ENCODE data around the gene ELMO1. TPM values are rescaled to one million over a fixed set of nuclear protein-coding genes. Genes with fewer than 3 reads are reported as not detected.

The ELMO1 gene
- total and polyA plus RNA-seq, 2 of the 13 experiments (the other 11 are each of a cell fraction or from before 2014, with no cell fraction given), result 0.11 to 0.17 TPM

DNA sequence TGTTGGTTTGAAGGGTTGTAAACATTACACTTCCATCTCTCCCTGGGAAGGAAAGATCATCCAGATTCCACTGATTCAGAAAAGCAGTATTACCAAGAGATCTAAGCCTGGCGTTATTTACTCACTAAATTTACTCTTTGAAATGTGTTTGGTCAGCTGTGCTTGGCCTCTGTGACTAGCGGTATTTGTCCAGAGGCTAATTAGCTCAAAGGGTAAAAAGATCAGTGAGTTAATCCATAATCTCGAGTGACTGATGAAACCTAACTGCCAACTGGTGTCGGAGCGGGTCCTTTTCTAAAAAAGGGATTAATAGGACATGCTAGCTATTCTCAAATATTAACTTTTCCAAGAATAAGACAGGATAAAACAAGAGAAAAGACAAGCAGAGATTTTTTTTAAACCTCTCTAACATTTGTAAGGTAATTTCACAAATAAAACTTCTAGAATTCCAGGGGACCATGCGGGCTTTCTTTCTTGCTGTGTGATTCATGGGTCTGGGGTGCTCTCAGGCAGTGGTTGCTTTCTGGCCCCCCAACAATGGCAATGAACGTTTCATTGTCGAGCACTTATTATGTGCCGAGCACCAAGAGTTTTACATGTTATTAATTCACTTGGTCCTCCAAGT, 477.0 kb downstream of the ELMO1 start:
- ChIA-PET CTCF (ENCODE audit: low intra/inter-chr PET ratio, low total read pairs) (interaction anchor here (1.2 kb wide), 1 partner anchor 210 kb away, joined by 4 read pairs; no protein-coding TSS in a partner anchor), POLR2A (interaction anchor here (0.8 to 3.0 kb wide), 27 partner anchors 10 to 1206 kb away, joined by 3 to 112 read pairs (median 4); partner anchors contain the start of genes ANLN and STARD3NL)
- no peaks in the 10 kb centered on the region for H3K9me3 ChIP-seq (ENCODE audit: low read length)
- peaks cover 53% of the 10 kb centered on the region for H3K4me1 ChIP-seq (ENCODE audit: insufficient read depth, low read length)
- peak; percentile 88 for FAIRE-seq
- H3K9ac ChIP-seq (ENCODE audit: insufficient read depth, low read depth, low read length), result peak overlapping the region; percentile 77
- peak overlapping the region in 2 of 3 experiments; percentile 38 to 39; a peak in 2 of 6 replicates for H3K4me3 ChIP-seq (replicated peaks in 1 of 3; ENCODE audit: insufficient read depth in 1 of 3, low read depth in 2 of 3, low read length in 3 of 3)
- H3K36me3 ChIP-seq (replicated peaks in 1 of 2; ENCODE audit: control insufficient read depth in 1 of 2, insufficient read depth in 2 of 2, low read length in 2 of 2), result no peaks in the 10 kb centered on the region
- 0% methylated on average over 9 of the region's 9 CpGs for WGBS (ENCODE audit: low lambda C conversion rate)
- H3K27me3 ChIP-seq (ENCODE audit: control insufficient read depth in 1 of 2, insufficient read depth in 2 of 2, low read length in 2 of 2), result no peaks in the 10 kb centered on the region
- no peaks in the 10 kb centered on the region for H3K79me2 ChIP-seq (ENCODE audit: insufficient read depth, low read length)
- H4K20me1 ChIP-seq (ENCODE audit: insufficient read depth, low read length), result no peaks in the 10 kb centered on the region
- peak; percentile 94 for ATAC-seq
- H3K4me2 ChIP-seq (ENCODE audit: low read depth, low read length), result peak overlapping the region; percentile 88
- peak; percentile 99 for DNase-seq (ENCODE audit: low spot score)
- TSS peak; percentile 94 for BruUV-seq (replicated peaks)
- H3K27ac ChIP-seq (ENCODE audit: extremely low read length, insufficient read depth, low read length), result peak overlapping the region; percentile 99
- in situ Hi-C loops (cut with HindIII; ENCODE audit: extremely low pct_ligation_motif_present, low pct_unique_long_range_greater_than_20kb), result loop anchor here (25.0 kb wide), 1 partner anchor 509 kb away; no protein-coding TSS in a partner anchor
- intact Hi-C loops (cut with micrococcal nuclease; ENCODE audit: unreplicated experiment), result loop anchor here (1.0 to 10.0 kb wide), 4 partner anchors 25 to 484 kb away; no protein-coding TSS in a partner anchor
- H2AFZ ChIP-seq (ENCODE audit: low read length), result no peak overlapping the region
- TF ChIP-seq TCF12 (IDR thresholded peaks at IDR 0.05) (no peak), TCF12 (CRISPR knock-in tag; IDR thresholded peaks at IDR 0.05) (peak; percentile 100), RBM22 (optimal IDR thresholded peaks at IDR 0.05; ENCODE audit: low read length) (no peak), PHF21A (CRISPR knock-in tag; IDR thresholded peaks at IDR 0.05) (peak; percentile 58; the same call in 1 of the 2 replicates), FOXA1 (IDR thresholded peaks at IDR 0.05) (peak; percentile 98), FOXA1 (CRISPR knock-in tag; IDR thresholded peaks at IDR 0.05) (peak; percentile 99), NCOA5 (CRISPR knock-in tag; IDR thresholded peaks at IDR 0.05) (no peak), HINFP (CRISPR knock-in tag; IDR thresholded peaks at IDR 0.05; ENCODE audit: low read depth) (0 out of 2 replicates have a peak, but pooled peaks have one; percentile 16), SRSF1 (optimal IDR thresholded peaks at IDR 0.05; ENCODE audit: low read depth, low read length) (no peak), HDAC1 (CRISPR knock-in tag; IDR thresholded peaks at IDR 0.05) (peak; percentile 74; the same call in 1 of the 2 replicates), ARNT2 (CRISPR knock-in tag; IDR thresholded peaks at IDR 0.05; ENCODE audit: low read depth) (peak; percentile 55; the same call in 1 of the 2 replicates), ZNF432 (CRISPR knock-in tag; IDR thresholded peaks at IDR 0.05; ENCODE audit: borderline replicate concordance) (no peak), ZKSCAN8 (CRISPR knock-in tag; IDR thresholded peaks at IDR 0.05; ENCODE audit: borderline replicate concordance) (peak; percentile 82; the same call in 1 of the 2 replicates)
- TF ChIP-seq, protein P1, sequence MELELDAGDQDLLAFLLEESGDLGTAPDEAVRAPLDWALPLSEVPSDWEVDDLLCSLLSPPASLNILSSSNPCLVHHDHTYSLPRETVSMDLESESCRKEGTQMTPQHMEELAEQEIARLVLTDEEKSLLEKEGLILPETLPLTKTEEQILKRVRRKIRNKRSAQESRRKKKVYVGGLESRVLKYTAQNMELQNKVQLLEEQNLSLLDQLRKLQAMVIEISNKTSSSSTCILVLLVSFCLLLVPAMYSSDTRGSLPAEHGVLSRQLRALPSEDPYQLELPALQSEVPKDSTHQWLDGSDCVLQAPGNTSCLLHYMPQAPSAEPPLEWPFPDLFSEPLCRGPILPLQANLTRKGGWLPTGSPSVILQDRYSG (CRISPR knock-in tag; IDR thresholded peaks at IDR 0.05), result no peak
- TF ChIP-seq, protein P2, sequence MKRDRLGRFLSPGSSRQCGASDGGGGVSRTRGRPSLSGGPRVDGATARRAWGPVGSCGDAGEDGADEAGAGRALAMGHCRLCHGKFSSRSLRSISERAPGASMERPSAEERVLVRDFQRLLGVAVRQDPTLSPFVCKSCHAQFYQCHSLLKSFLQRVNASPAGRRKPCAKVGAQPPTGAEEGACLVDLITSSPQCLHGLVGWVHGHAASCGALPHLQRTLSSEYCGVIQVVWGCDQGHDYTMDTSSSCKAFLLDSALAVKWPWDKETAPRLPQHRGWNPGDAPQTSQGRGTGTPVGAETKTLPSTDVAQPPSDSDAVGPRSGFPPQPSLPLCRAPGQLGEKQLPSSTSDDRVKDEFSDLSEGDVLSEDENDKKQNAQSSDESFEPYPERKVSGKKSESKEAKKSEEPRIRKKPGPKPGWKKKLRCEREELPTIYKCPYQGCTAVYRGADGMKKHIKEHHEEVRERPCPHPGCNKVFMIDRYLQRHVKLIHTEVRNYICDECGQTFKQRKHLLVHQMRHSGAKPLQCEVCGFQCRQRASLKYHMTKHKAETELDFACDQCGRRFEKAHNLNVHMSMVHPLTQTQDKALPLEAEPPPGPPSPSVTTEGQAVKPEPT (CRISPR knock-in tag; IDR thresholded peaks at IDR 0.05; ENCODE audit: low read depth), result no peak

Measured in HepG2 (cell line).